Esophagus squamous epithelium (tissue), 4 donors: ENCODE measurements around the gene CYLD.

Source experiments
- POLR2A ChIP-seq, 4 donors: fragments of 450-650 bp; IDR thresholded peaks; one replicate each; pipeline ENCODE4 v1.6.1; 2017; ENCODE audit warnings: antibody characterized with exemption in 4 of 4, mild to moderate bottlenecking in 4 of 4, moderate library complexity in 3 of 4
- TF ChIP-seq, protein P1 (sequence below), 6 experiments: fragments of 450-650 bp in 4 of 6; fragments of 200-600 bp in 2 of 6; sonication (generic) in 2 of 6; IDR thresholded peaks; one replicate each; pipeline ENCODE4 v1.5.1; 2016 to 2019; ENCODE audit warnings: antibody characterized with exemption in 6 of 6, mild to moderate bottlenecking in 4 of 6, moderate library complexity in 4 of 6

DNA sequence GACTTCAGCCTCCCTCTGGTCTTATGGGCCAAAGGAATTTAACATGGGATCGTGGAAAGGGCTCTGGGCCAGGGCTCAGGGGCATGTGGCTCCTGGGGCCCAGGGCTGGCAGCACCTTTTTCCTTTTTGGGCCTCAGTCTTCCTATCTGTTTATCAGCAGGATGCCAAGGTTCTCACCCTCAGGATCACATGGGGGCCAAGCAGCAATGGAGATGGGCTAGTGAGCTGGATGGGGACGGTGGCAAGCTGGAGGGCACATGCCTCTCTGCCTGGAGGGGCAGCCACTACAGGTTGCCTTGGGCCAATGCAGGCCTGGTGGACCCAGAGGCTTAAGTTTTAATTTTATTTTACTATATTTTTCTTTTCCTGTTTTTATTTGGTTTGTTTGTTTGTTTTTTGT, 95.4 kb downstream of the CYLD start:
- no peak for TF ChIP-seq POLR2A (IDR thresholded peaks at IDR 0.05)
- TF ChIP-seq, protein P1, sequence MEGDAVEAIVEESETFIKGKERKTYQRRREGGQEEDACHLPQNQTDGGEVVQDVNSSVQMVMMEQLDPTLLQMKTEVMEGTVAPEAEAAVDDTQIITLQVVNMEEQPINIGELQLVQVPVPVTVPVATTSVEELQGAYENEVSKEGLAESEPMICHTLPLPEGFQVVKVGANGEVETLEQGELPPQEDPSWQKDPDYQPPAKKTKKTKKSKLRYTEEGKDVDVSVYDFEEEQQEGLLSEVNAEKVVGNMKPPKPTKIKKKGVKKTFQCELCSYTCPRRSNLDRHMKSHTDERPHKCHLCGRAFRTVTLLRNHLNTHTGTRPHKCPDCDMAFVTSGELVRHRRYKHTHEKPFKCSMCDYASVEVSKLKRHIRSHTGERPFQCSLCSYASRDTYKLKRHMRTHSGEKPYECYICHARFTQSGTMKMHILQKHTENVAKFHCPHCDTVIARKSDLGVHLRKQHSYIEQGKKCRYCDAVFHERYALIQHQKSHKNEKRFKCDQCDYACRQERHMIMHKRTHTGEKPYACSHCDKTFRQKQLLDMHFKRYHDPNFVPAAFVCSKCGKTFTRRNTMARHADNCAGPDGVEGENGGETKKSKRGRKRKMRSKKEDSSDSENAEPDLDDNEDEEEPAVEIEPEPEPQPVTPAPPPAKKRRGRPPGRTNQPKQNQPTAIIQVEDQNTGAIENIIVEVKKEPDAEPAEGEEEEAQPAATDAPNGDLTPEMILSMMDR (IDR thresholded peaks at IDR 0.05): no peak
